Measurements from ENCODE around the gene PCDHB9. TPM values are rescaled to one million over a fixed set of nuclear protein-coding genes. Genes with fewer than 3 reads are reported as not detected.
"Not testable (repeated sequence)": the region's sequence is repeated elsewhere in the genome, so short reads cannot be mapped to it uniquely, and the experiment has no call there.

Gene PCDHB9
- total and polyA plus RNA-seq, 2 experiments from 2014 or later, result 0.27 to 0.63 TPM

DNA sequence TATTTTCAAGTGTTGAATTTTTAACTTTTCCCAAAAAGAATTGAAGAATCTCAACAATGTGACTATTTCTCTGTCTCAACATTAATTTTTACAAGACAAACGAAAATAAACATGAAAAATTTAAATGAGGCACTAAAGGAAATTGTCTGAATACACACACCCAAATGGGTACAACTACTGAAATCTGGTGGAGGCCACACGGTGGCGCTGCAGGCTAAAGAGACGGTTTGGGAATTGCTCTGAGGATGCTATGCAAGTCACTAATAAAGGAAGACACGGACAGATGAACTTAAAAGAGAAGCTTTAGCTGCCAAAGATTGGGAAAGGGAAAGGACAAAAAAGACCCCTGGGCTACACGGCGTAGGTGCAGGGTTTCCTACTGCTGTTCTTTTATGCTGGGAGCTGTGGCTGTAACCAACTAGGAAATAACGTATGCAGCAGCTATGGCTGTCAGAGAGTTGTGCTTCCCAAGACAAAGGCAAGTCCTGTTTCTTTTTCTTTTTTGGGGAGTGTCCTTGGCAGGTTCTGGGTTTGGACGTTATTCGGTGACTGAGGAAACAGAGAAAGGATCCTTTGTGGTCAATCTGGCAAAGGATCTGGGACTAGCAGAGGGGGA is 5.3 kb downstream of the PCDHB9 start, which contains the start of gene PCDHB10:
Gene PCDHB10 (plus strand): TSS at position 244 of the 616 bp plus-strand sequence. CDS start 200 bp downstream, at position 444.
- no peaks in the 10 kb centered on the region; the same call in 1 of the 2 replicates for H3K36me3 ChIP-seq (ENCODE audit: insufficient read depth)
- H3K27me3 ChIP-seq (ENCODE audit: insufficient read depth), result no peaks in the 10 kb centered on the region
- DNase-seq (ENCODE audit: low spot score), result peak; percentile 90
- no peak within 1 kb of the TSS for H3K27ac ChIP-seq (ENCODE audit: low read depth)
- Mint-ChIP-seq H3K9me3 (peaks cover 31% of the 10 kb centered on the region), H3K4me1 (peaks cover 5% of the 10 kb centered on the region; the same call in 1 of the 3 replicates), H3K27ac (no peak within 1 kb of the TSS), H3K4me3 (peak within 1 kb of the TSS; percentile 61), H3K27me3 (ENCODE audit: insufficient read depth, low read depth, poor library complexity) (peaks cover 4% of the 10 kb centered on the region), H3K36me3 (ENCODE audit: low read depth) (peaks cover 20% of the 10 kb centered on the region)
- H3K79me2 ChIP-seq (replicated peaks; ENCODE audit: insufficient read depth), result no peaks in the 10 kb centered on the region
- peak within 1 kb of the TSS; percentile 39; the same call in 1 of the 2 replicates for H3K4me3 ChIP-seq
- peak; percentile 94 for ATAC-seq
- H3F3A ChIP-seq (replicated peaks; ENCODE audit: low read depth), result no peaks in the 10 kb centered on the region
- H3K4me1 ChIP-seq (ENCODE audit: insufficient read depth), result no peaks in the 10 kb centered on the region
- peak within 1 kb of the TSS; percentile 75 for H2AFZ ChIP-seq
- TF ChIP-seq POLR2AphosphoS5 (IDR thresholded peaks at IDR 0.05; ENCODE audit: low read depth), result no peak
- TF ChIP-seq, protein P1, sequence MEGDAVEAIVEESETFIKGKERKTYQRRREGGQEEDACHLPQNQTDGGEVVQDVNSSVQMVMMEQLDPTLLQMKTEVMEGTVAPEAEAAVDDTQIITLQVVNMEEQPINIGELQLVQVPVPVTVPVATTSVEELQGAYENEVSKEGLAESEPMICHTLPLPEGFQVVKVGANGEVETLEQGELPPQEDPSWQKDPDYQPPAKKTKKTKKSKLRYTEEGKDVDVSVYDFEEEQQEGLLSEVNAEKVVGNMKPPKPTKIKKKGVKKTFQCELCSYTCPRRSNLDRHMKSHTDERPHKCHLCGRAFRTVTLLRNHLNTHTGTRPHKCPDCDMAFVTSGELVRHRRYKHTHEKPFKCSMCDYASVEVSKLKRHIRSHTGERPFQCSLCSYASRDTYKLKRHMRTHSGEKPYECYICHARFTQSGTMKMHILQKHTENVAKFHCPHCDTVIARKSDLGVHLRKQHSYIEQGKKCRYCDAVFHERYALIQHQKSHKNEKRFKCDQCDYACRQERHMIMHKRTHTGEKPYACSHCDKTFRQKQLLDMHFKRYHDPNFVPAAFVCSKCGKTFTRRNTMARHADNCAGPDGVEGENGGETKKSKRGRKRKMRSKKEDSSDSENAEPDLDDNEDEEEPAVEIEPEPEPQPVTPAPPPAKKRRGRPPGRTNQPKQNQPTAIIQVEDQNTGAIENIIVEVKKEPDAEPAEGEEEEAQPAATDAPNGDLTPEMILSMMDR (conservative IDR thresholded peaks at IDR 0.05; ENCODE audit: low read depth in 2 of 2), result peak; percentile 93 to 99
- H3K4me2 ChIP-seq, result peak within 1 kb of the TSS; percentile 69
- H3K9me2 ChIP-seq (ENCODE audit: insufficient read depth), result no peaks in the 10 kb centered on the region
- H4K20me1 ChIP-seq (replicated peaks; ENCODE audit: insufficient read depth), result no peaks in the 10 kb centered on the region

DNA sequence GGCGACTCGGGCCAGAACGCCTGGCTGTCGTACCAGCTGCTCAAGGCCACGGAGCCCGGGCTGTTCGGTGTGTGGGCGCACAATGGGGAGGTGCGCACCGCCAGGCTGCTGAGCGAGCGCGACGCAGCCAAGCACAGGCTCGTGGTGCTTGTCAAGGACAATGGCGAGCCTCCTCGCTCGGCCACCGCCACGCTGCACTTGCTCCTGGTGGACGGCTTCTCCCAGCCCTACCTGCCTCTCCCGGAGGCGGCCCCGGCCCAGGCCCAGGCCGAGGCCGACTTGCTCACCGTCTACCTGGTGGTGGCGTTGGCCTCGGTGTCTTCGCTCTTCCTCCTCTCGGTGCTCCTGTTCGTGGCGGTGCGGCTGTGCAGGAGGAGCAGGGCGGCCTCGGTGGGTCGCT is 7.4 kb downstream of the PCDHB9 start:
- not testable (repeated sequence) for DNase-seq (ENCODE audit: low spot score); H3K4me1 Mint-ChIP-seq; H3K9me2 ChIP-seq (ENCODE audit: insufficient read depth); H3K27ac Mint-ChIP-seq; ATAC-seq; H3F3A ChIP-seq (replicated peaks; ENCODE audit: low read depth); H3K27me3 Mint-ChIP-seq (ENCODE audit: insufficient read depth, low read depth, poor library complexity); H2AFZ ChIP-seq; H3K79me2 ChIP-seq (replicated peaks; ENCODE audit: insufficient read depth); H3K27me3 ChIP-seq (ENCODE audit: insufficient read depth); H3K36me3 ChIP-seq (ENCODE audit: insufficient read depth); H4K20me1 ChIP-seq (replicated peaks; ENCODE audit: insufficient read depth); H3K4me3 Mint-ChIP-seq; H3K27ac ChIP-seq (ENCODE audit: low read depth); H3K4me3 ChIP-seq; H3K4me1 ChIP-seq (ENCODE audit: insufficient read depth); H3K4me2 ChIP-seq
- H3K36me3 Mint-ChIP-seq (ENCODE audit: low read depth), result peaks cover 16% of the 10 kb centered on the region
- peaks cover 28% of the 10 kb centered on the region for H3K9me3 Mint-ChIP-seq

DNA sequence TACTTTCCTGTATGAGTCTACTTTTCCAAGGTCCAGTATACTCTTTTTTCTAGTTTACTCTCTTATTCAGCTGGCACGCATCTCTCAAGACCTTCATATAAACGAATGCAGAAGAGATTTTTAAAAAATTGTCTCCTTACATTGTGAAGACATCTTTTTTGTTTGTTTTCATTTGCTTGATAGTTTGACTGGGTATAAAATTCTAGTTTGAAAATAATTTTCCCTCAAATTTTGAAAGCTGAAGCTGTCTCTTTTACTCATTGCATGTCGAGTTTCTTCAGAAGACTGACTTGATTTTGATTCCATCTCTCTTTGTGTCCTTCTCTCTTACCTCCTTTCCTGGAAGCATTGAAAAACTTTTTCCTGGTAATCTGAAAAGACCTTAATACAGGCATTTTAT is 9.4 kb downstream of the PCDHB9 start:
- Mint-ChIP-seq H3K36me3 (ENCODE audit: low read depth) (peaks cover 22% of the 10 kb centered on the region), H3K27me3 (ENCODE audit: insufficient read depth, low read depth, poor library complexity) (peaks cover 4% of the 10 kb centered on the region), H3K9me3 (peaks cover 39% of the 10 kb centered on the region), H3K4me3 (no peak overlapping the region), H3K27ac (no peak overlapping the region), H3K4me1 (peaks cover 7% of the 10 kb centered on the region; the same call in 1 of the 3 replicates)
- TF ChIP-seq EZH2phosphoT487 (IDR thresholded peaks at IDR 0.05; ENCODE audit: unreplicated experiment), result no peak
- TF ChIP-seq, protein P2, sequence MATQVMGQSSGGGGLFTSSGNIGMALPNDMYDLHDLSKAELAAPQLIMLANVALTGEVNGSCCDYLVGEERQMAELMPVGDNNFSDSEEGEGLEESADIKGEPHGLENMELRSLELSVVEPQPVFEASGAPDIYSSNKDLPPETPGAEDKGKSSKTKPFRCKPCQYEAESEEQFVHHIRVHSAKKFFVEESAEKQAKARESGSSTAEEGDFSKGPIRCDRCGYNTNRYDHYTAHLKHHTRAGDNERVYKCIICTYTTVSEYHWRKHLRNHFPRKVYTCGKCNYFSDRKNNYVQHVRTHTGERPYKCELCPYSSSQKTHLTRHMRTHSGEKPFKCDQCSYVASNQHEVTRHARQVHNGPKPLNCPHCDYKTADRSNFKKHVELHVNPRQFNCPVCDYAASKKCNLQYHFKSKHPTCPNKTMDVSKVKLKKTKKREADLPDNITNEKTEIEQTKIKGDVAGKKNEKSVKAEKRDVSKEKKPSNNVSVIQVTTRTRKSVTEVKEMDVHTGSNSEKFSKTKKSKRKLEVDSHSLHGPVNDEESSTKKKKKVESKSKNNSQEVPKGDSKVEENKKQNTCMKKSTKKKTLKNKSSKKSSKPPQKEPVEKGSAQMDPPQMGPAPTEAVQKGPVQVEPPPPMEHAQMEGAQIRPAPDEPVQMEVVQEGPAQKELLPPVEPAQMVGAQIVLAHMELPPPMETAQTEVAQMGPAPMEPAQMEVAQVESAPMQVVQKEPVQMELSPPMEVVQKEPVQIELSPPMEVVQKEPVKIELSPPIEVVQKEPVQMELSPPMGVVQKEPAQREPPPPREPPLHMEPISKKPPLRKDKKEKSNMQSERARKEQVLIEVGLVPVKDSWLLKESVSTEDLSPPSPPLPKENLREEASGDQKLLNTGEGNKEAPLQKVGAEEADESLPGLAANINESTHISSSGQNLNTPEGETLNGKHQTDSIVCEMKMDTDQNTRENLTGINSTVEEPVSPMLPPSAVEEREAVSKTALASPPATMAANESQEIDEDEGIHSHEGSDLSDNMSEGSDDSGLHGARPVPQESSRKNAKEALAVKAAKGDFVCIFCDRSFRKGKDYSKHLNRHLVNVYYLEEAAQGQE (IDR thresholded peaks at IDR 0.05; ENCODE audit: unreplicated experiment), result no peak
- TF ChIP-seq JUNB (IDR thresholded peaks at IDR 0.05; ENCODE audit: unreplicated experiment), result no peak
- TF ChIP-seq, protein P1 (conservative IDR thresholded peaks at IDR 0.05; ENCODE audit: low read depth in 2 of 2), result no peak
- no peak for TF ChIP-seq STAT1 (IDR thresholded peaks at IDR 0.05; ENCODE audit: unreplicated experiment)
- no peak for TF ChIP-seq POLR2AphosphoS5 (IDR thresholded peaks at IDR 0.05; ENCODE audit: low read depth)
- TF ChIP-seq ZNF331 (CRISPR knock-in tag; IDR thresholded peaks at IDR 0.05; ENCODE audit: low read depth), result no peak
- no peak for TF ChIP-seq CREB1 (CRISPR knock-in tag; IDR thresholded peaks at IDR 0.05; ENCODE audit: low read depth)
- TF ChIP-seq ZNF114 (CRISPR knock-in tag; IDR thresholded peaks at IDR 0.05), result no peak
- TF ChIP-seq EZH2 (IDR thresholded peaks at IDR 0.05; ENCODE audit: low read depth, unreplicated experiment), result no peak
- H3K27me3 ChIP-seq (ENCODE audit: insufficient read depth), result no peaks in the 10 kb centered on the region
- H3K79me2 ChIP-seq (replicated peaks; ENCODE audit: insufficient read depth), result no peaks in the 10 kb centered on the region
- H3K36me3 ChIP-seq (ENCODE audit: insufficient read depth), result no peaks in the 10 kb centered on the region; the same call in 1 of the 2 replicates
- no peak for ATAC-seq
- DNase-seq (ENCODE audit: low spot score), result no peak
- H3K9me2 ChIP-seq (ENCODE audit: insufficient read depth), result no peaks in the 10 kb centered on the region
- no peaks in the 10 kb centered on the region for H4K20me1 ChIP-seq (replicated peaks; ENCODE audit: insufficient read depth)
- H3F3A ChIP-seq (replicated peaks; ENCODE audit: low read depth), result no peaks in the 10 kb centered on the region
- H3K27ac ChIP-seq (ENCODE audit: low read depth), result no peak overlapping the region
- no peak overlapping the region for H2AFZ ChIP-seq
- H3K4me2 ChIP-seq, result no peak overlapping the region
- H3K4me1 ChIP-seq (ENCODE audit: insufficient read depth), result no peaks in the 10 kb centered on the region
- H3K4me3 ChIP-seq, result no peak overlapping the region

Data from GM23338 (cell line).